Hematopoietic multipotent progenitor cell treated with erythropoietin and hydrocortisone succinate and interleukin-3 and kit ligand, for 8 days (in vitro differentiated cells): ENCODE measurements around the gene UVRAG.

Experiments used
- DNase-seq: peaks from one replicate; pipeline ENCODE4 v3.0.0-alpha.2; 2015

Gene UVRAG

DNA sequence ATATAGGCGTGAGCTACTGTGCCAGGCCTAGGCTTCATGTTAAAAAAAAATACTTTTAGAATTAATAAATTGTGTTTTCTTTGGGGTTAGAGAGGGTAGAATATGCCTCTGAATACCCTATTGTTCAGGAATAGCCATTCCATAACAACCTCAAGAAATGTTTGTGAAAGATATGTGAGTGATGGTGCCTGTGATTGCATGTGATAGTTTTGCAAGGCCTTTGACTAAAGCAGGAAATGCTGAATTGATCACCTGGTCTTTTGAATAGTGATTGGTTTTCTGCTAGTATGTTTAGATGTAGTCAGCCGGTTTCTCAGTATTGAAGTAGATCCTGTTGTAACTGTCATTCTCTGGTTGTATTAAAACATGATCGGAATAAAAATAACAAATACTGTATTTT, 73.4 kb downstream of the UVRAG start:
- DNase-seq = no peak

GRCh38 chr11:75891947-75892739, 77.1 kb downstream of the UVRAG start:
- DNase-seq = no peak

- no peak for DNase-seq
Measured at GRCh38 chr11:75893251-75893650, 78.2 kb downstream of the UVRAG start.

GRCh38 chr11:75894036-75894585, 79.1 kb downstream of the UVRAG start:
- no peak for DNase-seq

- peak; percentile 70 for DNase-seq
Measured at GRCh38 chr11:75896843-75897419, 81.9 kb downstream of the UVRAG start.

DNA sequence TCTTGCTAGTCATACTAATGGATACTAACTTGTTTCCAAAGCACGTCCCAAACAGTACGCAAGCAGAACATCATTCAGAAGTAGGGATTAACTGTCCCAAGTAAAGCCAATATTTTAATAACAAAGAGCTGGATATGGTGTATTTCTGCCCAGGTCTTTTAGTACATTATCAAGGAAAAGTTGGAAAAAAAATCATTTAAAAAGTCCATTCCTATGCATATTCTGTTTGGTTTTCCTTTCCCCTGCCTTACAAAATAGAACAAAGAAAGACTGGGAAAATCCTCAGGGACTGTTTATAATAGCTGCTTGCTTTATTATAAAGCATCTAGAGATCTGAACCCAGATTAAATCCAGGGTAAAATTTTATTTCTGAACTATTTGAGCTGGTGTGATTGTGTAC, 83.9 kb downstream of the UVRAG start:
- no peak for DNase-seq

DNA sequence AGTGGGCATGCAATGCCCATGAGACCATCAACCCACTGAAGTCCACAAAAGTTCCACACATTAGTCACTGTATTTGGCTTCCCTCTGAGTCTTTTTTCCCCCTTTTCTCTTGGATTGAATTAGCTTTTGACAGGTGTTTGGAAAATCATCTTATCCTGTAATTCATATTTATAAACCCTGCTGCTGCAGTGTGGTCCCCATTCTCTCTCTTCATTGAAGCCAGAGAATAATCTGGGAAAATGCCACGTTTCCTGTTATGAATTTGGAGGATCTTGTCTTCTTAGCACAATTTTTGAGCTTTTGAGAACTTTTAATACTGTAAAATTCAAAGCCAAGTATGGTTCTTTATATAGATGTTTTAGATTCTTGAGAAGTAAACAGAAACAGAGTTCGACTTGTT, 84.8 kb downstream of the UVRAG start:
- DNase-seq = no peak

GRCh38 chr11:75900848-75901247, 85.8 kb downstream of the UVRAG start:
- DNase-seq = no peak

DNA sequence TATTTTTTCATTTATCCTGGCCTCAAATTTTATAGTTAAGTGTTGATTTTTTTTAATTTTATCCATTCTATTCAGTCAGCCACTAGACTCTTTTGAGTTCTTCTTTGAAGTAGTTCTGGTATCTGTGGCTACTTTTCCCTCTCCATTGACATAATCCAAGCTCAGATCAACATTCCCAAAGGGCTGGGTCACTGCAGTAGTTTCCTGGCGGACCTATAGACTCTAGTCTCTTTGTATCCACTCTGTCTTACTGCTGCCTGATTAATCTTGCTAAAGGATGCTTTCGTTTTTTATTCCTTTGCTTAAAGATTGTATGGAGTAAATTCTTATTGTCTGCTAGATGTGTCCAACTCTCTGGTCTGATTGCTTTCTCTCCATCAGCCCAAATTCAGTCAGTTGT, 87.6 kb downstream of the UVRAG start:
- DNase-seq = no peak

DNA sequence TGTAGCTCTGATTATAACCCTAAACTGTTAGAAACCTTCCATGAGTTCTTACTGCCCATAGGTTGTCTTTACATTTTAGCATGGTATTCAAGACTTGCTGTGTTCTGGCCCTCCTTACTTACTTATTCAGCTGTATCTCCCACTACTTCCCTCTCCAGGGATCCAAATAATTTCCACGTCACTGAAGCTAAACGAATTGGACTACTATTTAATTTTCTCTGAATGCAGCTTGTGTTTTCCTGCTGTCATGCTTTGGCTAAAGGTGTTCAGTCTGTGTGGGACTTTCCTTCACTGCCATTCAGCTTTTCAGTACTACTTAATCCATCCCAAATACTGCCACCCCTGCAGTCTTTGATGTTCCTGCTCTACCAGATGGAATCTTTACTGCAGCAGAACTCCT, 88.3 kb downstream of the UVRAG start:
- no peak for DNase-seq

- no peak for DNase-seq
Measured at GRCh38 chr11:75905434-75905833, 90.4 kb downstream of the UVRAG start.

DNA sequence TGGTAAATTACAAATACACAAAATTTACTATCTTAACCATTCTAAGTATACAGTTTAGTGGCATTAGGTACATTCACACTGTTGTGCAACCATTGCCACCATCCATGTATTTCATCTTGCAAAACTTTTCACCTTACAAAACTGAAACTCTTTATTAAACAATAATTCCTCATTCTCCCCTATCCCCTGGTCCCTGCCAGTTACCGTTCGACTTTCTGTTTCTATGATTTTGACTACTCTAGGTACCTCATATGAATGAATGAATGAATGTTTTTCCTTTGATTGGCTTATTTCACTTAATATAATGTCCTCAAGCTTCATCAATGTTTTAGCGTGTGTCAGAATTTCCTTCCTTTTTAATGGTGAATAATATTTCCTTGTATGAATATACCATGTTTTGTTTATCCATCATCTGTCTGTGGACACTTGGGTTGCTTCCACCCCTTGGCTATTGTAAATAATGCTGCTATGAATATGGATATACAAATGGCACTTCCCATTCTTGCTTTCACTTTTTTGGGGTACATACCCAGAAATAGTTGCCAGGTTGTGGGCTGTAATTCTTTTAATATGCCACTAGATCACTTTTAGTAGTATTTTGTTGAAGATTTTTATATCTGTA, 93.0 kb downstream of the UVRAG start:
- DNase-seq = no peak

GRCh38 chr11:75910426-75911145, 95.6 kb downstream of the UVRAG start:
- DNase-seq = no peak

DNA sequence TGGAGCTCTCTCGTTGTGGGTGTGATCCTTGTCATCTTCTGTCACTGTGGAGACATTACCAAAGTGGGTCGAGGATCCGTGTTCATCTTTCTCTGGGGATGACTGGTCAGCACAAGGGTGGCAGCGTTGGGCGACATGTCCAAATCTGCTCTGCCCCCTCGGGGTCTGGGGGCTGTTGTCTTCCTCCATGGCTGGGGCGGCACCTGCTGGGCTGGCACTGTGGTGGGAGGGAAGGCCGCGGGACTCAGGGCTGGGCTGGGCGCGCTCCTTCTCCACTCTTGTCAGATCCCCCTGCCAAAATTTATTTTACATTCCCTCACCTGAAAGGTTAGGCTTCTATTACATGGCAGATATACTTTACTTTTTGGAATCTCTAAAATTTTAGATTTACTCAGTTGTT, 96.4 kb downstream of the UVRAG start:
- DNase-seq = no peak

DNA sequence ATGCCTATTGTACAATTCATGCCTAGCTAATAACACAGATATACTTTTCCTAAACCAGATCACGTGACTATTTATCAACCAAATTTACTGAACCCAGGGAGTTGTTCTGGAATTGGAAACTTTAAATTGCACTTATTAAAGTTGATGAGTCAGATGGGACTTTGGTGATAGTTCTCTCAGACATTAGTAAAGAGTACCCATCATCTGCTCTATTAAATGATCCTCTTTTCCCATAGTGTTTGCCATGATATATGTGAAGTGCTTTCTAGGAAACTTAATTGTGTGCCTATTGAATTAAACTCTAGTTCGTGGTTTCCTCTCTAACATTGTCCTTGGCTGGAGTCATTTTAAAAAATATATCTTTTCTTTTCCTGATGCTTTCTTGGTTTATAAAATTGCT, 99.0 kb downstream of the UVRAG start:
- DNase-seq = no peak

GRCh38 chr11:75916882-75917281, 101.9 kb downstream of the UVRAG start:
- DNase-seq = no peak

GRCh38 chr11:75918331-75918730, 103.3 kb downstream of the UVRAG start:
- DNase-seq = no peak

GRCh38 chr11:75919525-75919924, 104.5 kb downstream of the UVRAG start:
- DNase-seq = no peak

- DNase-seq = no peak
Measured at GRCh38 chr11:75920848-75921247, 105.8 kb downstream of the UVRAG start.

DNA sequence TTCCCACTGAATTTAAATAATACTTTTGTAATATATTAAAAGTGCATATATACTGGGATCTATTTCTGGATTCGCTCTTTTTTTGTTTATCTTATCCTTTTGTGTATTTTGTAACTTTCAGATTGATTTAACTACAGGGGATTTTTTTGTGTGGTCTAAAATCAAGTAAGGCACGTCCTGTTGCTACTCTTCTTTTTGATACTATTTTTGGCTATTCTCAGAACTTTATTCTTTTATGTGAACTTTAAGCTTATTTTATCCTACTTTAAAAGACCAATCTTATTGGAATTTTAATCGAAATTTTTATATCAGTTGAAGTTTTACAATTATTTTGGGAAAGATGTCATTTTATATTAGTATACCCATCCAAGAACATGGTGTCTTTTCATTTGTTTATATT, 106.8 kb downstream of the UVRAG start:
- DNase-seq = no peak

DNA sequence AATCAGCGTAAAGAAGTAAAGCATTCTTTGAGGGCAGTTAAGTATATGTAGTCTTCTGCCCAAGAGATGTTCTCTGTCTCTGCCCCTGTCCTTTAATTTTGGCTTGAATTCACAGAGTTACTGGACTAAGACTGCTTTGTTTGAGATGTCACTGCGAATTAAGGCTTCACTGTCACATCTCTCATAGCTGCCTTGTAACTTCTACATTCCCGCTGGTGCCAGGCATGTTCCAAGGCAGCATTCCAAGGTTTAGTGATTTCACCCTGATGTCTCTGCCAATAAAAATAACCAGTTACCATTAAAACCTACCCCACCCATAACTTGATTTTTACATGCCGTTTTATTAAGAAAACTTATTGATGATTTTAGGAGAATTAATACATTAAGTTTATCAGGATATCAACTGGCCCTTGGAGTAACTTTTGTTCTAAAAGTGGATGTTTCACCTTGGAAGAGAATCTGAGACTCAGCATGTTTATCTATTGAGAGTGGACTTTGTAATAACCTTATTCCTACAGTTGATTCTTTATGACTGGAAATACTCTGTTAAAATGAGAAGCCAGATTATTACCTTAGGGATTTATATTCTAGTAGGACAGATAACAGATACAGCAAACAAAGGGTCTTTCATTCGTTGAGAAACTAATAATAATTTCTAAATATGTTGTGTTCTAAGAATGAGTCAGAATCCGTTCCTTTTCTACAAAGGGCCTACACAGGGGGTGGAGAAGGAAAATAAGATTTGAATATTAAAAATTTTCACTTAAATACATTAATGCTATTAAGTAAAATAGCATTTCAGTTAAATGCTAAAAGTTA, 110.2 kb downstream of the UVRAG start:
- no peak for DNase-seq

GRCh38 chr11:75925785-75926164, 110.8 kb downstream of the UVRAG start:
- DNase-seq = no peak

GRCh38 chr11:75929706-75930105, 114.7 kb downstream of the UVRAG start:
- no peak for DNase-seq
